GM21717 (cell line): ENCODE measurements around the gene THSD8.
"Not testable (repeated sequence)": the region's sequence is repeated elsewhere in the genome, so short reads cannot be mapped to it uniquely, and the experiment has no call there.

Source experiments
- ATAC-seq: cut with Tn5 transposase; IDR thresholded peaks from one replicate; pipeline ENCODE4 v1.9.1; 2021; ENCODE audit warnings: mild to moderate bottlenecking, moderate library complexity; ENCODE audit not compliant: unreplicated experiment

The THSD8 gene

GRCh38 chr19:12821761-12822160 is 19.9 kb downstream of the THSD8 start:
- no peak for ATAC-seq

- no peak for ATAC-seq
Measured at GRCh38 chr19:12825254-12826131, 23.6 kb downstream of the THSD8 start.

GRCh38 chr19:12828494-12828893 is 26.6 kb downstream of the THSD8 start:
- no peak for ATAC-seq

GRCh38 chr19:12833418-12833737 is 31.5 kb downstream of the THSD8 start:
- no peak for ATAC-seq

- ATAC-seq = no peak
Measured at GRCh38 chr19:12833738-12834565, 32.1 kb downstream of the THSD8 start.

GRCh38 chr19:12834566-12834943 is 32.7 kb downstream of the THSD8 start, which contains the start of gene RTBDN:
RTBDN (minus strand) TSS chr19:12834579; CDS start chr19:12829979, 4,600 bp downstream.
- ATAC-seq = no peak

GRCh38 chr19:12834976-12835757 is 33.3 kb downstream of the THSD8 start:
- ATAC-seq = no peak

GRCh38 chr19:12836529-12836863 is 34.6 kb downstream of the THSD8 start:
- no peak for ATAC-seq

GRCh38 chr19:12837225-12837624 is 35.4 kb downstream of the THSD8 start:
- ATAC-seq = no peak

- ATAC-seq = no peak
Measured at GRCh38 chr19:12838182-12838885, 36.5 kb downstream of the THSD8 start, which contains the start of gene MAST1. MAST1 (plus strand) TSS chr19:12838515; CDS start chr19:12838573, 58 bp downstream.

- ATAC-seq = no peak
Measured at GRCh38 chr19:12838886-12839756, 37.3 kb downstream of the THSD8 start.

- ATAC-seq = no peak
Measured at GRCh38 chr19:12840091-12841079, 38.5 kb downstream of the THSD8 start.

GRCh38 chr19:12841094-12841493 is 39.2 kb downstream of the THSD8 start:
- no peak for ATAC-seq

- no peak for ATAC-seq
Measured at GRCh38 chr19:12842511-12842910, 40.6 kb downstream of the THSD8 start.

- ATAC-seq = no peak
Measured at GRCh38 chr19:12843328-12843727, 41.5 kb downstream of the THSD8 start.

- ATAC-seq = no peak
Measured at GRCh38 chr19:12843999-12844732, 42.3 kb downstream of the THSD8 start.

- not testable (repeated sequence) for ATAC-seq
Measured at GRCh38 chr19:12846613-12847012, 44.7 kb downstream of the THSD8 start.
